Measurements from ENCODE around the gene MAP7D2. TPM values are rescaled to one million over a fixed set of nuclear protein-coding genes. Genes with fewer than 3 reads are reported as not detected.

Gene MAP7D2
- total and polyA plus RNA-seq, 9 of the 15 experiments (the other 6 are each of a cell fraction or from before 2014, with no cell fraction given): 0.01 to 0.04 (median 0.03) TPM; not detected in 4

GRCh38 chrX:20026278-20026677 is 90.4 kb downstream of the MAP7D2 start:
- H3K9me3 ChIP-seq (replicated peaks; ENCODE audit: control insufficient read depth, insufficient read depth, low read depth, low read length): no peaks in the 10 kb centered on the region
- ATAC-seq (no peak), DNase-seq (ENCODE audit: extremely low read depth in 1 of 4, low spot score in 3 of 4) (no peak), FAIRE-seq (no peak)
- H3K4me3 ChIP-seq: no peak overlapping the region
- no peak overlapping the region for H3K9ac ChIP-seq (ENCODE audit: insufficient read depth in 1 of 2, low read depth in 2 of 2, low read length in 2 of 2)
- no peaks in the 10 kb centered on the region for H3K36me3 ChIP-seq (ENCODE audit: control insufficient read depth, insufficient read depth, low read length)
- no peaks in the 10 kb centered on the region for H3K4me1 ChIP-seq (replicated peaks in 1 of 2; ENCODE audit: control insufficient read depth in 2 of 2, insufficient read depth in 2 of 2, low read length in 2 of 2)
- 0% methylated on average over 2 of the region's 2 CpGs for WGBS (ENCODE audit: insufficient coverage, low coverage, missing lambda C conversion rate)
- no peak overlapping the region for H2AFZ ChIP-seq (ENCODE audit: low read depth, low read length)
- no peaks in the 10 kb centered on the region for H4K20me1 ChIP-seq (replicated peaks; ENCODE audit: control insufficient read depth, insufficient read depth, low read length)
- no TSS peak for BruUV-seq (replicated peaks)
- no peaks in the 10 kb centered on the region for H3K9me1 ChIP-seq (ENCODE audit: control insufficient read depth, insufficient read depth, low read length)
- no peak for TF ChIP-seq FOXA3 (CRISPR knock-in tag; conservative IDR thresholded peaks at IDR 0.05 in 1 of 2, IDR thresholded peaks at IDR 0.05 in 1 of 2)
- TF ChIP-seq CHAMP1 (IDR thresholded peaks at IDR 0.05): no peak
- TF ChIP-seq ZNF316 (IDR thresholded peaks at IDR 0.05): no peak
- no peak for TF ChIP-seq THRA (IDR thresholded peaks at IDR 0.05)
- no peak for TF ChIP-seq NFE2 (IDR thresholded peaks at IDR 0.05; ENCODE audit: low read depth)
- no peak for TF ChIP-seq ZNF143 (CRISPR knock-in tag; IDR thresholded peaks at IDR 0.05)
- TF ChIP-seq SRF (CRISPR knock-in tag; IDR thresholded peaks at IDR 0.05): no peak
- ChIA-PET POLR2A (interaction anchor here (0.7 kb wide), 1 partner anchor 9 kb away, joined by 3 read pairs; no protein-coding TSS in a partner anchor), CTCF (ENCODE audit: low intra/inter-chr PET ratio) (no interaction called here)
- H3K79me2 ChIP-seq (ENCODE audit: control insufficient read depth, insufficient read depth, low read length): no peaks in the 10 kb centered on the region
- no peak overlapping the region for H3K4me2 ChIP-seq (ENCODE audit: insufficient read depth, low read length)
- peaks cover 0 to 41% of the 10 kb centered on the region in 2 experiments; a peak in 4 of 5 replicates for H3K27me3 ChIP-seq (ENCODE audit: control insufficient read depth in 2 of 2, insufficient read depth in 2 of 2, low read length in 2 of 2)
- intact Hi-C loops (cut with micrococcal nuclease): no loop called here
- in situ Hi-C loops (cut with MboI): no loop called here
- H3K27ac ChIP-seq (ENCODE audit: extremely low read depth, low read depth, low read length): no peak overlapping the region
